Stomach (tissue), 4 donors: Measurements from ENCODE around the gene YPEL3.

Experiments
- EP300 ChIP-seq: sonication (generic); formaldehyde crosslinking; IDR thresholded peaks from one replicate; pipeline ENCODE4 v1.6.1; 2017; ENCODE audit warnings: antibody characterized with exemption
- POLR2A ChIP-seq, 4 donors: fragments of 450-650 bp; IDR thresholded peaks; one replicate each; pipeline ENCODE4 v1.6.1; 2016; ENCODE audit warnings: antibody characterized with exemption in 4 of 4, control low read depth in 2 of 4, mild to moderate bottlenecking in 1 of 4, moderate library complexity in 1 of 4
- POLR2AphosphoS5 ChIP-seq, 3 donors: sonication (generic); formaldehyde crosslinking; IDR thresholded peaks; one replicate each; pipeline ENCODE4 v1.6.1; 2016; ENCODE audit warnings: antibody characterized with exemption in 3 of 3

DNA sequence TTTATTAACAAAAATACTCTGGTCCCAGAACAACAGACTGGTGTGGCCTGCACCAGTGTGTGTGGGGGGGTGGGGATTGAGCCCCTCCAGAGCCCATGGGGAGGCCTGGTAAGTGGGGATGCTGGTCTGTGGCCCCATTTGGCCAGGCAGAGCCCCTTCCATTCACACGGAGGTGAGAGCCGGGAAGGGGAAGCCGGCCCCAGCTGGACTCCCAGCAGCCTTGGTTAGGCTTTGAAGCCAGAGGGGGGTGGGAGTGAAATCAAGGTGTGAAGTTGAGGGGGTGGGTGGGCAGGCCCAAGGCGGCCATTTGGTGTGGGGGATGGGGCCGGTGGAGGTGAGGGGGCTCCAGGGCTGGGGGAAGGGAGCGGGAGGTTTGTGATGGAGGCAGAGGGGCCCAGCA lies 10.2 kb downstream of the YPEL3 start:
- TF ChIP-seq EP300 = no peak
- no peak for TF ChIP-seq POLR2A (IDR thresholded peaks at IDR 0.05)
- TF ChIP-seq POLR2AphosphoS5 (IDR thresholded peaks at IDR 0.05) = no peak
